Measurements from ENCODE around the gene RALGPS1. TPM values are rescaled to one million over a fixed set of nuclear protein-coding genes. Genes with fewer than 3 reads are reported as not detected.
A peak's percentile ranks its signal among the peaks of the same experiment; 100 is the strongest.

RALGPS1 gene
- total and polyA plus RNA-seq, 2 donors (not counting 1 experiment from before 2014, with no cell fraction given) = 2.0 to 5.9 TPM

DNA sequence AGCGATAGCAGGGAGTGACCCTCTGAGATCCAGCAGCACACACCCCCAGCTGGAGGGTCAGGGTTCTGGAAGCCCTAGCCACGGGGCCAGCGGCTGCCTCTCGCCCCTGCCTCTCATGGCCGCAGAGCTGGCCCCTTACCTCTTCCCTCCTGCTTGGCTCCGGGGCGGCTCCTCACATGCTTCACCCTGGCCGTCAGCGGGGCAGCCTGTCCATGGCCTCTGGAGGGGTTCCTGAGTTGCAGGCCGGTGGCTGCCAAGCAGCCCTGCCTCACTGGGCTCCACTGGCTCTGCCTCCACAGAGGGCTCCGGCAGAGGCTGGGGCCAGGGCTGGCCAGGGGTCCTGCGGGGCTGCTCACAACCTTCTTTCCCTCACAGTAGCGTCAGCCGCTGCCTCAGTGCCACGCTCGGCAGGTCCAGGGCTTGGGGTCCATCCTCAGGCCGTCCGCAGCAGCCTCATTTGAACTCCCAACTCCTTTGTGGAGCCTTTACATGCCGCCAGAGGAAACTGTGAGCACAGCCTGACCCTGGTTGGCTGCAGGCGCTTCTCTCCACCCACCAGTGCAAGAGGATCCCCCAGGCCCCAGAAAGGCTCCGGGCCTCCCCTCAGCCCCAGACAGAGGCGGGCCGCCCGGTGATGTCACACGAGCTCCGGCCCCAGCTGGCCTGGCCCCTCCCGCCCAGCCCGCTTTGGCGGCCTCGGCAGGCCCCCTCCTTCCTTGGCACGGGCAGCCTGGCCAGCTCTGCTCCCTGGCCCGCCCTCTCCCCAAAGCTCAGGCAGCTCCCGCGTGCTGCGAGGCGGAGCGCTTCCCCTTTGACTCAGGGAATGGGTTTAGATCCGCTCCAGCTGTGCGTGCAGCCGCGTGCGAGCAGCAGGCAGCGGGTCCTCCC, 207.8 kb downstream of the RALGPS1 start, which contains the start of gene ANGPTL2:
Gene ANGPTL2, minus strand, starts transcription at position 460 of the 888 bp plus-strand sequence. CDS start 13,904 bp downstream, outside the sequence.
- Histone ChIP-seq H2AFZ (ENCODE audit: low read length) (peak within 1 kb of the TSS; percentile 29), H3K27ac (ENCODE audit: insufficient read depth, low read length) (peak within 1 kb of the TSS; percentile 89), H4K20me1 (ENCODE audit: control insufficient read depth, extremely low read depth, insufficient read depth, low read length) (no peaks in the 10 kb centered on the region), H3K9ac (ENCODE audit: insufficient read depth, low read length) (peak within 1 kb of the TSS; percentile 99), H3K79me2 (ENCODE audit: control insufficient read depth, insufficient read depth, low read length) (peaks cover 24% of the 10 kb centered on the region), H3K4me2 (ENCODE audit: extremely low read depth, insufficient read depth, low read length) (peak within 1 kb of the TSS; percentile 99), H3K4me3 (replicated peaks in 1 of 4; ENCODE audit: control extremely low read depth in 1 of 4, insufficient read depth in 1 of 4, low read depth in 3 of 4, low read length in 4 of 4) (peak within 1 kb of the TSS; percentile 67 to 97 (median 84)), H3K36me3 (ENCODE audit: control insufficient read depth, insufficient read depth, low read length) (peaks cover 2% of the 10 kb centered on the region), H3K9me3 (ENCODE audit: control insufficient read depth, insufficient read depth, low read depth, low read length) (no peaks in the 10 kb centered on the region), H3K27me3 (ENCODE audit: control insufficient read depth, insufficient read depth, low read length) (no peaks in the 10 kb centered on the region), H3K4me1 (ENCODE audit: control insufficient read depth, extremely low read depth, insufficient read depth, low read length) (peaks cover 24% of the 10 kb centered on the region)
- peak; percentile 94 to 98 for DNase-seq (ENCODE audit: low read depth in 2 of 2)
- TF ChIP-seq, protein P1, sequence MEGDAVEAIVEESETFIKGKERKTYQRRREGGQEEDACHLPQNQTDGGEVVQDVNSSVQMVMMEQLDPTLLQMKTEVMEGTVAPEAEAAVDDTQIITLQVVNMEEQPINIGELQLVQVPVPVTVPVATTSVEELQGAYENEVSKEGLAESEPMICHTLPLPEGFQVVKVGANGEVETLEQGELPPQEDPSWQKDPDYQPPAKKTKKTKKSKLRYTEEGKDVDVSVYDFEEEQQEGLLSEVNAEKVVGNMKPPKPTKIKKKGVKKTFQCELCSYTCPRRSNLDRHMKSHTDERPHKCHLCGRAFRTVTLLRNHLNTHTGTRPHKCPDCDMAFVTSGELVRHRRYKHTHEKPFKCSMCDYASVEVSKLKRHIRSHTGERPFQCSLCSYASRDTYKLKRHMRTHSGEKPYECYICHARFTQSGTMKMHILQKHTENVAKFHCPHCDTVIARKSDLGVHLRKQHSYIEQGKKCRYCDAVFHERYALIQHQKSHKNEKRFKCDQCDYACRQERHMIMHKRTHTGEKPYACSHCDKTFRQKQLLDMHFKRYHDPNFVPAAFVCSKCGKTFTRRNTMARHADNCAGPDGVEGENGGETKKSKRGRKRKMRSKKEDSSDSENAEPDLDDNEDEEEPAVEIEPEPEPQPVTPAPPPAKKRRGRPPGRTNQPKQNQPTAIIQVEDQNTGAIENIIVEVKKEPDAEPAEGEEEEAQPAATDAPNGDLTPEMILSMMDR (conservative IDR thresholded peaks at IDR 0.05 in 1 of 2, IDR thresholded peaks at IDR 0.05 in 1 of 2; ENCODE audit: low read depth in 1 of 2, low read length in 2 of 2) = peak in 1 of 2 donors; percentile 11
- TF ChIP-seq EZH2 (IDR thresholded peaks at IDR 0.05; ENCODE audit: low read length, missing control alignments) = no peak

DNA sequence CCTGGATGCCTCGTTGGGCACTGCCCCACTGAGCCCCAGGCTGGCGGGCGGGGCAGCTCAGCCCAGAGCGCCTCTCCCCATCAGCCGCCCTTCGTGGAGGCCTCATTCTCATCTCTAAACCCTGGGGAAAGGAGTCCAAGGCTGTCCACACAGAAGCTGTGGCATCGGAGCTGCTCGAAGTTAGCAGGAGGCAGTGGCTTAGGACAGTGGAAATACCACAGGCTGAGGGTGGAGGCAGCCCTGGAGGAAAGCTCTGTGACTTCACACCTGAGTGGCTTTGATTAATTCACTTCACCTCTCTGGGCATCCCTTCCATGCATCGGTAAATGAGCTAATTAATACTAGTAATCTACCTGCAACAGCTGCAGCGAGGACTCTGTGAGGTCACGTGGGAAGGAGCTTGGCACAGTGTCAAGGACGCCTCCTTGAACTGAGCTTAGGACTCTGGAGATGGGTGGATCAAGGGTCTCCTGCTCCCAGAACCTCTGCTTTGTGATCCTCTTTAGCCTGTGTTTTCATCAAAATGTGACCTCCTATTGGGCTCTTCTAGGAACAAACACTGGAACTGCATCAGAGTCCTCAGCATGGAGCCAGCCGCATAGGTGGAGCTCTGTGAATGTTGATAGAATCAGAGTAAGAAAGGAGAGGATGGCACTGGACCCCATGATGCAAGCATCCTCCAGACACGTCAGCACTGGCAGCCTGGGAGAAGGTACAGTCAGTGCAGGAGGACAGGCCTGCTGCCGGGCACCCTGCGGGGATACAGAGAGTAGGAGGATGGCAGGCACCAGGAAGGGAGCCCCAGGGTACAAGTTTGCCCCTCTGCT, 208.7 kb downstream of the RALGPS1 start:
- H3K4me3 ChIP-seq (replicated peaks in 1 of 4; ENCODE audit: control extremely low read depth in 1 of 4, insufficient read depth in 1 of 4, low read depth in 3 of 4, low read length in 4 of 4) = peak overlapping the region in 3 of 4 experiments; percentile 9 to 39 (median 24)
- no peak for DNase-seq (ENCODE audit: low read depth in 2 of 2)
- peak overlapping the region; percentile 29 for H2AFZ ChIP-seq (ENCODE audit: low read length)
- no peaks in the 10 kb centered on the region for H4K20me1 ChIP-seq (ENCODE audit: control insufficient read depth, extremely low read depth, insufficient read depth, low read length)
- H3K9me3 ChIP-seq (ENCODE audit: control insufficient read depth, insufficient read depth, low read depth, low read length) = no peaks in the 10 kb centered on the region
- TF ChIP-seq, protein P1 (conservative IDR thresholded peaks at IDR 0.05 in 1 of 2, IDR thresholded peaks at IDR 0.05 in 1 of 2; ENCODE audit: low read depth in 1 of 2, low read length in 2 of 2) = peak; percentile 2 to 12
- TF ChIP-seq EZH2 (IDR thresholded peaks at IDR 0.05; ENCODE audit: low read length, missing control alignments) = no peak
- H3K9ac ChIP-seq (ENCODE audit: insufficient read depth, low read length) = peak overlapping the region; percentile 99
- peaks cover 2% of the 10 kb centered on the region for H3K36me3 ChIP-seq (ENCODE audit: control insufficient read depth, insufficient read depth, low read length)
- peak overlapping the region; percentile 89 for H3K27ac ChIP-seq (ENCODE audit: insufficient read depth, low read length)
- H3K4me2 ChIP-seq (ENCODE audit: extremely low read depth, insufficient read depth, low read length) = peak overlapping the region; percentile 77
- H3K4me1 ChIP-seq (ENCODE audit: control insufficient read depth, extremely low read depth, insufficient read depth, low read length) = peaks cover 25% of the 10 kb centered on the region
- H3K27me3 ChIP-seq (ENCODE audit: control insufficient read depth, insufficient read depth, low read length) = no peaks in the 10 kb centered on the region
- H3K79me2 ChIP-seq (ENCODE audit: control insufficient read depth, insufficient read depth, low read length) = peaks cover 24% of the 10 kb centered on the region

DNA sequence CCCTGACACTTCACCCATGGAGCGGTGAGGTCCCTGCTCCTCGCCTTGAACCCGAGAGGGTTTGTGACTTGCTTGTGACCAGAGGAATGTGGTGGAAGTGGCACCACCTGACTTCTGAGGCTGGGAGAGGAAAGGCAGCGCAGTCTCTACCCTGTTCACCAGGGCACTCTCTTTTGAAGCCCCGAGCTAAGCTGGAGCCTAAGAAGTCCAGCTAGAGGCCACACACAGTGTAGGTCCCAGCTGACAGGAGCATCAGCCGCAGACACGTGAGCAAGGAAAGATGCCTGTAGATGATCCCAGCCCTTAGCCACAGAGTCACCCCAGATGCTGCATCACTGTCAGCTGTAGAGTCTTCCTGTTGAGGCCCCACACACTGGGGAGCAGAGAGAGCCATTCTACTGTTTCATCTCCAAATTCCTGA, 209.5 kb downstream of the RALGPS1 start:
- no peaks in the 10 kb centered on the region for H4K20me1 ChIP-seq (ENCODE audit: control insufficient read depth, extremely low read depth, insufficient read depth, low read length)
- H3K4me2 ChIP-seq (ENCODE audit: extremely low read depth, insufficient read depth, low read length) = no peak overlapping the region
- TF ChIP-seq EZH2 (IDR thresholded peaks at IDR 0.05; ENCODE audit: low read length, missing control alignments) = no peak
- TF ChIP-seq, protein P1 (conservative IDR thresholded peaks at IDR 0.05 in 1 of 2, IDR thresholded peaks at IDR 0.05 in 1 of 2; ENCODE audit: low read depth in 1 of 2, low read length in 2 of 2) = no peak

More for the DNA sequence above, 209.5 kb downstream of the RALGPS1 start:
- Histone ChIP-seq H3K27me3 (ENCODE audit: control insufficient read depth, insufficient read depth, low read length) (no peaks in the 10 kb centered on the region), H3K4me3 (replicated peaks in 1 of 4; ENCODE audit: control extremely low read depth in 1 of 4, insufficient read depth in 1 of 4, low read depth in 3 of 4, low read length in 4 of 4) (no peak overlapping the region), H3K4me1 (ENCODE audit: control insufficient read depth, extremely low read depth, insufficient read depth, low read length) (peaks cover 27% of the 10 kb centered on the region), H3K9ac (ENCODE audit: insufficient read depth, low read length) (no peak overlapping the region), H2AFZ (ENCODE audit: low read length) (no peak overlapping the region), H3K36me3 (ENCODE audit: control insufficient read depth, insufficient read depth, low read length) (peaks cover 2% of the 10 kb centered on the region), H3K79me2 (ENCODE audit: control insufficient read depth, insufficient read depth, low read length) (peaks cover 21% of the 10 kb centered on the region), H3K27ac (ENCODE audit: insufficient read depth, low read length) (no peak overlapping the region), H3K9me3 (ENCODE audit: control insufficient read depth, insufficient read depth, low read depth, low read length) (no peaks in the 10 kb centered on the region)
- DNase-seq (ENCODE audit: low read depth in 2 of 2) = no peak

All from fibroblast of lung (primary cell).